GM12878 (cell line): Measurements from ENCODE around the gene COX11. TPM values are rescaled to one million over a fixed set of nuclear protein-coding genes. Genes with fewer than 3 reads are reported as not detected.

Source experiments
- ATAC-seq: fragments of 200-7000 bp; cut with Tn5 transposase; 3 replicates; pipeline ENCODE4 v1.9.1; 2020; ENCODE audit warnings: mild to moderate bottlenecking, moderate library complexity
- BruUV-seq: library from RNA; stranded (reverse); fragments of 400-500 nt; replicated peaks from 2 replicates; lab custom pipeline; 2021; lab: Mats Ljungman, UMichigan
- CTCF ChIA-PET: fragments of 300-600 bp; sonication (Branson Sonifier 250); formaldehyde crosslinking; extraction: SDS; loops from one replicate; lab custom pipeline; 2021; ENCODE audit warnings: inconsistent platforms; lab: Yijun Ruan, JAX
- POLR2A ChIA-PET: fragments of 350-600 bp; formaldehyde crosslinking; extraction: SDS; loops from one replicate; lab custom pipeline; 2021; ENCODE audit warnings: inconsistent platforms; lab: Charles Lee
- RAD21 ChIA-PET: fragments of 300-600 bp; sonication (Branson Sonifier 250); formaldehyde crosslinking; loops from one replicate; lab custom pipeline; 2023; ENCODE audit warnings: antibody characterized with exemption; ENCODE audit not compliant: unreplicated experiment; lab: Charles Lee
- SMC1A ChIA-PET: fragments of 300-600 bp; sonication (Branson Sonifier 250); formaldehyde crosslinking; loops from one replicate; lab custom pipeline; 2023; ENCODE audit not compliant: unreplicated experiment, uncharacterized antibody; lab: Charles Lee
- DNase-seq: peaks from one replicate; pipeline ENCODE4 v3.0.0-alpha.2; 2011; ENCODE audit warnings: low read depth, low spot score
- FAIRE-seq: peaks from 3 replicates; lab custom pipeline; 2011; peaks lifted over from hg19 to GRCh38; lab: Jason Lieb, UNC
- H2AFZ ChIP-seq: 2 replicates; pipeline ENCODE4 v1.6.0; 2011; ENCODE audit warnings: low read depth, low read length, control low read depth; ENCODE audit not compliant: control insufficient read depth
- H3K27ac ChIP-seq: 2 replicates; pipeline ENCODE4 v1.5.1; 2011; ENCODE audit warnings: control low read depth; ENCODE audit not compliant: control insufficient read depth, insufficient read depth
- H3K27me3 ChIP-seq, 2 experiments: replicated peaks in 1 of 2; 2 replicates each; pipeline versions ENCODE4 v1.6.0 to v1.6.1; 2011; ENCODE audit warnings: low read length in 1 of 2; ENCODE audit not compliant: control insufficient read depth in 2 of 2, insufficient read depth in 2 of 2
- H3K36me3 ChIP-seq, 2 experiments: 2 replicates each; pipeline ENCODE4 v1.5.1; 2011; ENCODE audit warnings: low read length in 1 of 2; ENCODE audit not compliant: control insufficient read depth in 2 of 2, insufficient read depth in 2 of 2
- H3K4me1 ChIP-seq: 2 replicates; pipeline ENCODE4 v1.6.1; 2011; ENCODE audit warnings: mild to moderate bottlenecking, low read length, moderate library complexity, mixed read lengths; ENCODE audit not compliant: control insufficient read depth, insufficient read depth
- H3K4me2 ChIP-seq: 2 replicates; pipeline ENCODE4 v1.6.0; 2011; ENCODE audit warnings: control low read depth; ENCODE audit not compliant: control insufficient read depth, insufficient read depth
- H3K4me3 ChIP-seq: fragments of 200-600 bp; sonication (generic); 2 replicates; pipeline ENCODE4 v1.5.1; 2016
- H3K79me2 ChIP-seq: 2 replicates; pipeline ENCODE4 v1.6.0; 2011; ENCODE audit warnings: low read length; ENCODE audit not compliant: control insufficient read depth, insufficient read depth
- H3K9ac ChIP-seq: 2 replicates; pipeline ENCODE4 v1.8.0; 2011; ENCODE audit warnings: low read length, control low read depth, mixed read lengths; ENCODE audit not compliant: control insufficient read depth, insufficient read depth
- H3K9me3 ChIP-seq: replicated peaks from 3 replicates; pipeline ENCODE4 v1.5.1; 2011; ENCODE audit warnings: mild to moderate bottlenecking, low read length; ENCODE audit not compliant: control insufficient read depth, insufficient read depth
- H4K20me1 ChIP-seq: 2 replicates; pipeline ENCODE4 v1.6.0; 2011; ENCODE audit not compliant: control insufficient read depth, insufficient read depth
- BHLHE40 ChIP-seq, 2 experiments: fragments of 450-650 bp in 1 of 2; IDR thresholded peaks; 2 replicates each; pipeline ENCODE4 v1.6.1; 2011 to 2017; ENCODE audit warnings: low read depth in 2 of 2, borderline replicate concordance in 1 of 2, improper control_type of control experiment in 1 of 2, low read length in 1 of 2, mild to moderate bottlenecking in 1 of 2
- BMI1 ChIP-seq: fragments of 450-650 bp; IDR thresholded peaks from 2 replicates; pipeline ENCODE4 v1.6.1; 2016; ENCODE audit warnings: mild to moderate bottlenecking, moderate library complexity, borderline replicate concordance
- IKZF2 ChIP-seq, 2 experiments: fragments of 450-650 bp; IDR thresholded peaks; 2 replicates each; pipeline ENCODE4 v1.6.1; 2017; ENCODE audit warnings: mild to moderate bottlenecking in 2 of 2, moderate library complexity in 2 of 2
- MLLT1 ChIP-seq: fragments of 450-650 bp; IDR thresholded peaks from 2 replicates; pipeline ENCODE4 v1.6.1; 2016; ENCODE audit warnings: mild to moderate bottlenecking
- PKNOX1 ChIP-seq: fragments of 450-650 bp; IDR thresholded peaks from 2 replicates; pipeline ENCODE4 v1.6.1; 2016; ENCODE audit warnings: mild to moderate bottlenecking
- YBX1 ChIP-seq: fragments of 450-650 bp; IDR thresholded peaks from 2 replicates; pipeline ENCODE4 v1.6.1; 2016; ENCODE audit warnings: antibody characterized with exemption
- ZNF622 ChIP-seq: fragments of 450-650 bp; IDR thresholded peaks from 2 replicates; pipeline ENCODE4 v1.6.1; 2017; ENCODE audit warnings: mild to moderate bottlenecking, inconsistent platforms
- WGBS: methylation state at CpG from one replicate; pipeline ENCODE4 v1.1.6; 2016; ENCODE audit warnings: low lambda C conversion rate; ENCODE audit not compliant: insufficient replicate concordance, insufficient coverage; ENCODE audit errors: missing lambda C conversion rate; 5-methylcytosine and 5-hydroxymethylcytosine counted together
- in situ Hi-C: fragments of 300-500 bp; cut with MboI; formaldehyde crosslinking; loops from 9 replicates; pipeline ENCODE4 v1.14.3; 2018; ENCODE audit warnings: mixed read lengths
- intact Hi-C: fragments of 100-400 bp; cut with micrococcal nuclease; formaldehyde crosslinking; loops from one replicate; pipeline ENCODE4 v1.14.2; 2022; ENCODE audit not compliant: unreplicated experiment
- polyA plus RNA-seq, 11 experiments: library from polyadenylated mRNA; depleted of rRNA in 4 of 11; unstranded in 6 of 11; stranded (reverse) in 5 of 11; fragments of >200 nt; fragmentation: Nextera tagmentation in 4 of 11; fragmentation: Illumina TruSeq in 1 of 11; extraction: Ambion mirVana in 4 of 11; extraction: Trizol in 1 of 11; gene quantifications; 1 replicate in 1 of 11; 2 replicates in 10 of 11; pipeline versions ENCODE4 v1.2.1 to v1.2.3, GENCODE V29; 2011 to 2016; ENCODE audit warnings: inconsistent platforms in 2 of 11, missing spikeins in 2 of 11, low read depth in 1 of 11
- total RNA-seq, 4 experiments: library from RNA; depleted of rRNA in 3 of 4; stranded (reverse); fragments of >200 nt in 3 of 4; fragmentation: Illumina TruSeq in 1 of 4; extraction: Trizol in 1 of 4; gene quantifications; 2 replicates each; pipeline versions ENCODE4 v1.2.1 to v1.2.3, GENCODE V29; 2013 to 2021
- TF ChIP-seq, protein P1 (sequence below): IDR thresholded peaks from 2 replicates; pipeline ENCODE4 v1.6.1; 2012; ENCODE audit warnings: low read depth, low read length, improper control_type of control experiment

COX11 gene
- total and polyA plus RNA-seq, 10 of the 15 experiments (the other 5 are each of a cell fraction or from before 2014, with no cell fraction given): 13.8 to 69.4 (median 50.8) TPM

GRCh38 chr17:54969658-54970572 is 1.5 kb upstream of the COX11 start:
- Histone ChIP-seq H3K27me3 (no peaks in the 10 kb centered on the region), H3K4me1 (peaks cover 8% of the 10 kb centered on the region; the same call in 1 of the 2 replicates), H3K36me3 (no peaks in the 10 kb centered on the region), H2AFZ (peak overlapping the region; percentile 99), H3K4me2 (peak overlapping the region; percentile 46), H3K9me3 (no peaks in the 10 kb centered on the region), H3K79me2 (peaks cover 45% of the 10 kb centered on the region), H4K20me1 (no peaks in the 10 kb centered on the region), H3K4me3 (peak overlapping the region; percentile 89), H3K9ac (peak overlapping the region; percentile 92), H3K27ac (peak overlapping the region; percentile 85)
- ChIA-PET CTCF (interaction anchor here (1.5 to 3.1 kb wide), 2 partner anchors 22 to 36 kb away, joined by 3 to 26 read pairs; no protein-coding TSS in a partner anchor), RAD21 (no interaction called here), POLR2A (no interaction called here), SMC1A (interaction anchor here (0.9 to 2.2 kb wide), 6 partner anchors 9 to 544 kb away, joined by 3 to 8 read pairs (median 4); no protein-coding TSS in a partner anchor)
- intact Hi-C loops: loop anchor here (2.0 kb wide), 1 partner anchor 67 kb away; no protein-coding TSS in a partner anchor
- TF ChIP-seq, protein P1, sequence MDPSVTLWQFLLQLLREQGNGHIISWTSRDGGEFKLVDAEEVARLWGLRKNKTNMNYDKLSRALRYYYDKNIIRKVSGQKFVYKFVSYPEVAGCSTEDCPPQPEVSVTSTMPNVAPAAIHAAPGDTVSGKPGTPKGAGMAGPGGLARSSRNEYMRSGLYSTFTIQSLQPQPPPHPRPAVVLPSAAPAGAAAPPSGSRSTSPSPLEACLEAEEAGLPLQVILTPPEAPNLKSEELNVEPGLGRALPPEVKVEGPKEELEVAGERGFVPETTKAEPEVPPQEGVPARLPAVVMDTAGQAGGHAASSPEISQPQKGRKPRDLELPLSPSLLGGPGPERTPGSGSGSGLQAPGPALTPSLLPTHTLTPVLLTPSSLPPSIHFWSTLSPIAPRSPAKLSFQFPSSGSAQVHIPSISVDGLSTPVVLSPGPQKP: no peak
- TF ChIP-seq MLLT1 (peak; percentile 43; the same call in 1 of the 2 replicates), BMI1 (no peak), YBX1 (no peak), BHLHE40 (IDR thresholded peaks at IDR 0.05; ENCODE audit: borderline replicate concordance in 1 of 2, low read depth in 2 of 2, low read length in 1 of 2) (no peak), IKZF2 (IDR thresholded peaks at IDR 0.05) (no peak), PKNOX1 (peak; percentile 73), ZNF622 (no peak)
- ATAC-seq (no peak), DNase-seq (no peak), FAIRE-seq (no peak)
- WGBS: 65% methylated on average over 7 of the region's 7 CpGs
- in situ Hi-C loops: no loop called here
- no TSS peak for BruUV-seq
